ENCODE data around the gene DNM2. TPM values are rescaled to one million over a fixed set of nuclear protein-coding genes. Genes with fewer than 3 reads are reported as not detected.
A peak's percentile ranks its signal among the peaks of the same experiment; 100 is the strongest.
"Not testable (repeated sequence)": the region's sequence is repeated elsewhere in the genome, so short reads cannot be mapped to it uniquely, and the experiment has no call there.

The DNM2 gene
- polyA plus RNA-seq, 2 of the 4 experiments (the other 2 are of a cell fraction) = 32.9 to 58.5 TPM

DNA sequence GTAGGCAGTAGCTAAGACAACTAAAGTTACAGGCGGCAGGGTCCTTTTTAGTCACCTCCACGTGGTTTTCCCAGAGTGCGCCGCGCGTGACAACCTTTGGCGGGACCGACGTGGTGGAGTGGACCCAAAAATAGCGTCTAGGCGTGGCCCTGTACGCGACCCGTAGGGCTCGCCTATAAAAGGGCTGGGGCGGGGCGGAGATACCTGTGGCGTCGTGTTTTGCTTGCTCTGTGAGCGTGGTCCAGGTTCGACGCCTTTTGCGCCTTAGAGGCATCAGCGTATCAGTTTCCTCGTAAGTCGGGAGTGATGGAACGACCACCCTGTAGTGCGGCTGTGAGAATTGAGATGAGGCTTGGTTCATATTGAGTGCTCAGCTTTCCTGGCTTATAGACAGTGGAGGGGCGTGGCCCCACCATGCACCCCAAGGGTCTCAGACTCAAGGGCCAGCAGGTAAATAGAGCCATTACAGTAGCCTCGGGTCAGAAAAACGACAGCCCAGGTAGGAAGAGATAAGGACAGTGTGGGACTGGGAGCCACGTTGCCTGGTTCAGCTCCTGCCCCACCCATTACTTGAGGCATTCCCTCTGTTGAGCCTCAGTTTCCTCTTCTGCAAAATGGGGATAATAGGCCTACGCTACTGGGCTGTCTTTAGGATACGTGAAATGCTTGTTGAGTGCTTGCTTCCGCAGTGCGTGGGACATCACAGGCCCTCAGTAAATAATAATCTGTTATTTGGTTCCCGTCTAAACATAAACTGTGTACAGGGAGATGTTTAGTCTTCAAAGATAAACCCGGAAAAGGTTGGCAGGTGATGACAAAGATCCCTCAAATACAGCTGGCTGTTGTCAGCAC lies 118.8 kb downstream of the DNM2 start (continued):
- TF ChIP-seq, protein P1, sequence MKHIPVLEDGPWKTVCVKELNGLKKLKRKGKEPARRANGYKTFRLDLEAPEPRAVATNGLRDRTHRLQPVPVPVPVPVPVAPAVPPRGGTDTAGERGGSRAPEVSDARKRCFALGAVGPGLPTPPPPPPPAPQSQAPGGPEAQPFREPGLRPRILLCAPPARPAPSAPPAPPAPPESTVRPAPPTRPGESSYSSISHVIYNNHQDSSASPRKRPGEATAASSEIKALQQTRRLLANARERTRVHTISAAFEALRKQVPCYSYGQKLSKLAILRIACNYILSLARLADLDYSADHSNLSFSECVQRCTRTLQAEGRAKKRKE (CRISPR knock-in tag; IDR thresholded peaks at IDR 0.05; ENCODE audit: low read depth) = peak; percentile 95
- TF ChIP-seq, protein P2, sequence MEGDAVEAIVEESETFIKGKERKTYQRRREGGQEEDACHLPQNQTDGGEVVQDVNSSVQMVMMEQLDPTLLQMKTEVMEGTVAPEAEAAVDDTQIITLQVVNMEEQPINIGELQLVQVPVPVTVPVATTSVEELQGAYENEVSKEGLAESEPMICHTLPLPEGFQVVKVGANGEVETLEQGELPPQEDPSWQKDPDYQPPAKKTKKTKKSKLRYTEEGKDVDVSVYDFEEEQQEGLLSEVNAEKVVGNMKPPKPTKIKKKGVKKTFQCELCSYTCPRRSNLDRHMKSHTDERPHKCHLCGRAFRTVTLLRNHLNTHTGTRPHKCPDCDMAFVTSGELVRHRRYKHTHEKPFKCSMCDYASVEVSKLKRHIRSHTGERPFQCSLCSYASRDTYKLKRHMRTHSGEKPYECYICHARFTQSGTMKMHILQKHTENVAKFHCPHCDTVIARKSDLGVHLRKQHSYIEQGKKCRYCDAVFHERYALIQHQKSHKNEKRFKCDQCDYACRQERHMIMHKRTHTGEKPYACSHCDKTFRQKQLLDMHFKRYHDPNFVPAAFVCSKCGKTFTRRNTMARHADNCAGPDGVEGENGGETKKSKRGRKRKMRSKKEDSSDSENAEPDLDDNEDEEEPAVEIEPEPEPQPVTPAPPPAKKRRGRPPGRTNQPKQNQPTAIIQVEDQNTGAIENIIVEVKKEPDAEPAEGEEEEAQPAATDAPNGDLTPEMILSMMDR (IDR thresholded peaks at IDR 0.05) = no peak
- TF ChIP-seq, protein P3, sequence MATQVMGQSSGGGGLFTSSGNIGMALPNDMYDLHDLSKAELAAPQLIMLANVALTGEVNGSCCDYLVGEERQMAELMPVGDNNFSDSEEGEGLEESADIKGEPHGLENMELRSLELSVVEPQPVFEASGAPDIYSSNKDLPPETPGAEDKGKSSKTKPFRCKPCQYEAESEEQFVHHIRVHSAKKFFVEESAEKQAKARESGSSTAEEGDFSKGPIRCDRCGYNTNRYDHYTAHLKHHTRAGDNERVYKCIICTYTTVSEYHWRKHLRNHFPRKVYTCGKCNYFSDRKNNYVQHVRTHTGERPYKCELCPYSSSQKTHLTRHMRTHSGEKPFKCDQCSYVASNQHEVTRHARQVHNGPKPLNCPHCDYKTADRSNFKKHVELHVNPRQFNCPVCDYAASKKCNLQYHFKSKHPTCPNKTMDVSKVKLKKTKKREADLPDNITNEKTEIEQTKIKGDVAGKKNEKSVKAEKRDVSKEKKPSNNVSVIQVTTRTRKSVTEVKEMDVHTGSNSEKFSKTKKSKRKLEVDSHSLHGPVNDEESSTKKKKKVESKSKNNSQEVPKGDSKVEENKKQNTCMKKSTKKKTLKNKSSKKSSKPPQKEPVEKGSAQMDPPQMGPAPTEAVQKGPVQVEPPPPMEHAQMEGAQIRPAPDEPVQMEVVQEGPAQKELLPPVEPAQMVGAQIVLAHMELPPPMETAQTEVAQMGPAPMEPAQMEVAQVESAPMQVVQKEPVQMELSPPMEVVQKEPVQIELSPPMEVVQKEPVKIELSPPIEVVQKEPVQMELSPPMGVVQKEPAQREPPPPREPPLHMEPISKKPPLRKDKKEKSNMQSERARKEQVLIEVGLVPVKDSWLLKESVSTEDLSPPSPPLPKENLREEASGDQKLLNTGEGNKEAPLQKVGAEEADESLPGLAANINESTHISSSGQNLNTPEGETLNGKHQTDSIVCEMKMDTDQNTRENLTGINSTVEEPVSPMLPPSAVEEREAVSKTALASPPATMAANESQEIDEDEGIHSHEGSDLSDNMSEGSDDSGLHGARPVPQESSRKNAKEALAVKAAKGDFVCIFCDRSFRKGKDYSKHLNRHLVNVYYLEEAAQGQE (IDR thresholded peaks at IDR 0.05) = no peak
- TF ChIP-seq NPAS2 (CRISPR knock-in tag; IDR thresholded peaks at IDR 0.05; ENCODE audit: borderline replicate concordance) (peak; percentile 75), CHD4 (IDR thresholded peaks at IDR 0.05; ENCODE audit: borderline replicate concordance) (no peak), MAFK (IDR thresholded peaks at IDR 0.05; ENCODE audit: partially characterized antibody) (no peak), ESRRA (IDR thresholded peaks at IDR 0.05; ENCODE audit: borderline replicate concordance, low read length) (no peak), ZFP36 (IDR thresholded peaks at IDR 0.05; ENCODE audit: borderline replicate concordance, partially characterized antibody) (no peak), CHD2 (IDR thresholded peaks at IDR 0.05; ENCODE audit: low read length, partially characterized antibody) (no peak), MYC (IDR thresholded peaks at IDR 0.05; ENCODE audit: borderline replicate concordance, low read length) (peak; percentile 76; the same call in 1 of the 2 replicates), BHLHE40 (IDR thresholded peaks at IDR 0.05; ENCODE audit: low read depth, low read length) (no peak), RARB (CRISPR knock-in tag; IDR thresholded peaks at IDR 0.05) (peak; percentile 75), FOSL2 (IDR thresholded peaks at IDR 0.05) (no peak), FOSL2 (CRISPR knock-in tag; IDR thresholded peaks at IDR 0.05) (peak; percentile 55), SREBF2 (IDR thresholded peaks at IDR 0.05) (no peak)
- TF ChIP-seq, protein P4, sequence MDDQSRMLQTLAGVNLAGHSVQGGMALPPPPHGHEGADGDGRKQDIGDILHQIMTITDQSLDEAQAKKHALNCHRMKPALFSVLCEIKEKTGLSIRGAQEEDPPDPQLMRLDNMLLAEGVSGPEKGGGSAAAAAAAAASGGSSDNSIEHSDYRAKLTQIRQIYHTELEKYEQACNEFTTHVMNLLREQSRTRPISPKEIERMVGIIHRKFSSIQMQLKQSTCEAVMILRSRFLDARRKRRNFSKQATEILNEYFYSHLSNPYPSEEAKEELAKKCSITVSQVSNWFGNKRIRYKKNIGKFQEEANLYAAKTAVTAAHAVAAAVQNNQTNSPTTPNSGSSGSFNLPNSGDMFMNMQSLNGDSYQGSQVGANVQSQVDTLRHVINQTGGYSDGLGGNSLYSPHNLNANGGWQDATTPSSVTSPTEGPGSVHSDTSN (IDR thresholded peaks at IDR 0.05) = no peak
- TF ChIP-seq, protein P5, sequence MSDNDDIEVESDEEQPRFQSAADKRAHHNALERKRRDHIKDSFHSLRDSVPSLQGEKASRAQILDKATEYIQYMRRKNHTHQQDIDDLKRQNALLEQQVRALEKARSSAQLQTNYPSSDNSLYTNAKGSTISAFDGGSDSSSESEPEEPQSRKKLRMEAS (IDR thresholded peaks at IDR 0.05) = peak; percentile 100
- TF ChIP-seq, protein P6, sequence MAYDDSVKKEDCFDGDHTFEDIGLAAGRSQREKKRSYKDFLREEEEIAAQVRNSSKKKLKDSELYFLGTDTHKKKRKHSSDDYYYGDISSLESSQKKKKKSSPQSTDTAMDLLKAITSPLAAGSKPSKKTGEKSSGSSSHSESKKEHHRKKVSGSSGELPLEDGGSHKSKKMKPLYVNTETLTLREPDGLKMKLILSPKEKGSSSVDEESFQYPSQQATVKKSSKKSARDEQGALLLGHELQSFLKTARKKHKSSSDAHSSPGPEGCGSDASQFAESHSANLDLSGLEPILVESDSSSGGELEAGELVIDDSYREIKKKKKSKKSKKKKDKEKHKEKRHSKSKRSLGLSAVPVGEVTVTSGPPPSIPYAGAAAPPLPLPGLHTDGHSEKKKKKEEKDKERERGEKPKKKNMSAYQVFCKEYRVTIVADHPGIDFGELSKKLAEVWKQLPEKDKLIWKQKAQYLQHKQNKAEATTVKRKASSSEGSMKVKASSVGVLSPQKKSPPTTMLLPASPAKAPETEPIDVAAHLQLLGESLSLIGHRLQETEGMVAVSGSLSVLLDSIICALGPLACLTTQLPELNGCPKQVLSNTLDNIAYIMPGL (CRISPR knock-in tag; IDR thresholded peaks at IDR 0.05; ENCODE audit: borderline replicate concordance) = no peak

DNA sequence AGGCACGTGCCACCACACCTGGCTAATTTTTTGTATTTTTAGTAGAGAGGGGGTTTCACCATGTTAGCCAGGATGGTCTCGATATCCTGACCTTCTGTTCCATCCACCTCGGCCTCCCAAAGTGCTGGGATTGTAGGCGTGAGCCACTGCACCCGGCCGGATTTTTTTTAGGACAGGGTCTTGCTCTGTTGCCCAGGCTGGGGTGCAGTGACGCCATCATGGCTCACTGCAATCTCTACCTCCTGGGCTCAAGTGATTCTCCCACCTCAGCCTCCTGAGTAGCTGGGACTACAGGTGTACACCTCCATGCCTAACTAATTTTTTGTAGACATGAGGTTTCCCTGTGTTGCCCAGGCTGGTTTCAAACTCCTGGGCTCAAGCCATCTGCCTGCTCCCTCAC lies 119.8 kb downstream of the DNM2 start:
- H3K4me3 ChIP-seq; H3K4me2 ChIP-seq; H3K27ac ChIP-seq; POLR2A ChIA-PET; FAIRE-seq; H3K9me3 ChIP-seq; DNase-seq (ENCODE audit: low read depth in 1 of 2, low spot score in 1 of 2); H3K4me1 ChIP-seq; ATAC-seq: not testable (repeated sequence)
- CTCF ChIA-PET = interaction anchor here (1.5 to 6.7 kb wide), 2 partner anchors 8 to 27 kb away, joined by 3 to 65 read pairs; no protein-coding TSS in a partner anchor
- 98% methylated on average over 7 of the region's 7 CpGs for WGBS (ENCODE audit: missing lambda C conversion rate)
